Activated naive CD8-positive, alpha-beta T cell treated with anti-CD3 and anti-CD28 coated beads, Interleukin-2, amount 50 U/mL, for 16 hours (primary cell): Measurements from ENCODE around the gene MAGI1.

Experiments used
- DNase-seq: peaks from one replicate; pipeline ENCODE4 v3.0.0-alpha.2; 2020; ENCODE audit warnings: low read depth, low spot score

MAGI1 gene

DNA sequence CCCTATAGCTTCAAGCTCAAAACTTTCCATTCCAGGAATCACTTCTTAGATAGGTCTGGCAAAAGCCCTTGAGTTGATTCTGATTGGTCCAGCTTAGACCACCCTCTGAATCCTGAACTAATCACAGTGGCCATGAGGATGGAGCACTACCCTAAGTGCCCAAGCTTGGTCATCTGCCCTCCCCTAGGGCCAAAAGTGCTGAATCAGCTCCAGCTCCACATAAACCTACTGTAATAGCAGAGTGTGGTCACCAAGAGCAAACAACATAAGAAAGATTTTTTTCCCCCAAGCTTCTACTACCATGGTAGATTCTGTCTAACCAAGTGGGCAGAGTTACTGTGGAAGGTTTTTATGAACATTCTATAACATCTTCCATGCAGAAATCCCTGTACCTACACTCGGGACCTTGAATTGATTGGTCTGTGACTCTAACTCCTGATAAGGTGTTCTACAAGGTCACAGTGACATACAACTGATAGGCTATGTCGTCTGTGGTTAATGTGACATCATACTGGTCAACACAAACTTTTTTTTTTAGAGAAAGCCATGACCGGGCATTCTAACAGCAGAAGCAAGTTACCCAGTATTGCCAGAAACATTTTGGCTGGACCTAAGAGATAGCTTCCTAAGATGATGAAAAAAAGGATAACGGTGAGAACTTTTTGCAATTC lies 320.9 kb downstream of the MAGI1 start:
- no peak for DNase-seq

DNA sequence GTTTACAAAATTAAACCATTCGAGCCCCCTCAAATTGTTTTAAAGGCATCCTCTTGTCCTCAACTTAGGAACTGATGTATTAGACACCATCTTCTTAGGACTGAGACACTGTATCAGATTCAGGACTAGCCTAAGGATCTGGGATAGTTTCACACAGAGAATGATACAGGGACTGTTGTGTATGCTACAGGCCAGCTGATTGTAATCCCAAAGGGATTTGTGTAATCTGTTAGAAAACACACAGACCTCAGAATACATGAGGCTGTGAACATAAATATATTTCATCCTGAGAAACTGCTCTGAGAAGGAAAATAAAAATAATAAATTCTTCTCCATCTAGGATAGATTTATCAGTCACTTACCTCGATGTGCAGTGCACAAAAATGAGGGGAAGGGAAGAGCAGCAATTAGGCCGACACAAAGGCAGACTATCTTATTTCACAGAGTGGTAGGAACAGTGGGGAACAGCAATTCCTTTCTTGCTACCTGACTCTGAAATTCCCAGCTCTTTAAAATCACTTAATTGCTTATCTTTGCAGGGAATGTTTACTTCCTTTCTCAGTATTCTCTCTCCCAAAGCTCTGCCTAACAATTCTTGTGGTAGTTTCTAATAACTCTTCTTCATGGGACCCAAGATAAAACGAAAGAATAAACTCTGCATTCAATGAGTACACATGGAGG lies 322.5 kb downstream of the MAGI1 start:
- DNase-seq, result no peak

DNA sequence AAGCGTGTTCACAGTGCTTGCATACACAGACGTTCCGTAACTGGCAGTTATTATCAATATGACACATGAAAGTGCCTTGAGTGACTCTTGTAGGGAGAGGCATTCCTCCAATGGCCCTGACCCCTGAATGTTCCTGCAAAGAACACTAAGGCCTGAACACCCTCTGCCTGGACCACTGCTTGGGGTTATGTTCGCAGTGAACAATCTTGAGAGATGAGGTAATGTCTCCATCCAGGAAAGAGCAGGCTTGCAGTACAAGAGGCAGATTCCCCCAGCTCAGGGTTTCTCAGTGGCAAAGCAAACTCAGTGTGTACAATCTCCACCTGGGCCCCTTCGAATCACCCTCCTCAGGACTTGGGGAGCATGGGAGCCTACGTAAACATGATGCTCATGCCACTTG lies 324.6 kb downstream of the MAGI1 start:
- DNase-seq, result no peak

DNA sequence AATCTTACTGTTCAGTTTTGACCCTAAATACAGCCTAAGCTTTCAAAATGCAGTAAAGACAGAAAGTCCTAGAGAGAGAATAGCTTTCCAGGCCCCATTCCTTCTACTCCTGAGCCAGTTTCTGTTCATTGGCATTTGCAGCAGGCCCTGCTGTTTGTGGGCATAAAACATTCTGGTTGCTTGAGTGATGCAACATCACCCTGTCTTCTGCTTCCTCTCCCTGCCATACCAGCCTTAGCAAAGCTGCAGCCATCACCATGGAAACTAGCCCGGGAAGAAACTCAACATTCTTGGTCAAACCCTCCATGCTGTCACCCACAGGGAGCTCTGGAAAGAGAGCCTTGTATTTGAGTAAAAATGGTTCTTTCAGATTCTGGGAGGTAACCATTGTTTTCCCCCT lies 325.7 kb downstream of the MAGI1 start:
- DNase-seq, result no peak

DNA sequence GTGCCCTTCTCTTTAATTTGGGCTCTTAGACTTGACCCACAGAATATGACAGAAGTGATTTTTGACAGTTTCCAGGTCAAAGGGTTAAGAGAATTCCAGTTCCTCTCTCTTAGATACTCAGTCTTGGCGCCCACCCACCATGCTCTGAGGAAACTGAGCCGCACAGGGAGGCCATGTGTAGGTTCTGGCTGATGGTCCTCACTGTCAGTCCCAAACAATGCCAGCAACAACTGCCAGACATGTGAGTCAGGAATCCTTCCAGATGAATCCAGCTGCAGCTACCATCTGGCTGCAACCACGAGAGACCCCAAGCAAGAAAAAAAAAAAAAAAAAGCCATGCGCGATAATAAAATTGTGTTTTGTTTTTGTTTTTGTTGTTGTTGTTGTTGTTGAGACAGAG lies 326.6 kb downstream of the MAGI1 start:
- DNase-seq, result no peak

DNA sequence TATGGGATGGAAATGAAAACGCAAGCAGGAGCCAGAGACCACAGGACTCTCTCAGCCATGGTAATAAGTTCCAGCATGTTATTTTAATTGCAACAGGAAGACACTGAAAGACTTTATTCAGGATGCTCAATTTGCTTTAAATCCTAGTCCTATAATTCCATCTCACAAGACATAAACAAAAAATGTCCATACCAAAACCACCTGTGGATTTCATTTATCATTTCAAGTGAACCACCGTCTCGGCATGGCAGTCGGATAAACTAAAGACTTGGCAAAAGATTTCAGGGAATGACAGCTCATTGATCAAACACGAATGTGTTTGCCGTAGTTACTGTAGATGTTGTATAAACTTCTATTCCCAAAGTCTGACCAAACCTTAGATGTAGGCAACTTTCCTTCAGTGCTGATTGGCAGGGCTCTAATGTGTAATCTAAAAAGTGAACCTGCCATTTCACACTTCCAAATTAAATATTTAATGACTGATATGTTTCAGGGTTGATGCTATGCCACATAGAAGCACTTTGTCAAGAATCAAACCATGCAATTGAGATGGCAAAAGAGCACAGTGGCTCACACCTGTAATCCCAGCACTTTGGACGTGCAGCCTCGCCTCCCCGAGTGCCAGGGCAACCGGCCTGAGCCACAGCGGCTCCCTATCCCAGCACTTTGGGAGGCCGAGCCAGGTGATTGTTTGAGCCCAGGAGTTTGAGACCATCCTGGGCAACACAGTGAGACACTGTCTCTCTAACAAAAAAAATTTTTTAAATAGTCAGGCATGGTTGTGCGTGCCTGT lies 331.7 kb downstream of the MAGI1 start:
- DNase-seq, result no peak

DNA sequence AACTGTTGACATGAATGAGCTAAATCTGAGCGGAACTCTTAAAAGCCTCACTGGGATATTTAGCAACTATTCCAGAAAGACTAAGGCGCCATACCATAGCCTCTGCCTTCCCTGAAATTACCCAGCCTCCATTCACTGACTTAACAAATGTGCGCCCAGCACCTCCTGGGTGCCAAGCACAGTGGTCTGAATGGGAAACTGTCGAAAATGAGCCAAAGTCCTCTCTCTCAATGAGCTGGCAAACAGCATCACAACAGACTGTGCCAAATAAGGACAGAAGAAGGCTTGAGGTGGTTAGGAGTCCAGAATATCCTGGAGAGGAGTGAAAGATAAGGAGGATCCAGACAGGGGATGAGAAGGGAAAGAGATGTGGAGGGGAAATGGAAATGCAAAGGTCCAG lies 332.4 kb downstream of the MAGI1 start:
- no peak for DNase-seq

DNA sequence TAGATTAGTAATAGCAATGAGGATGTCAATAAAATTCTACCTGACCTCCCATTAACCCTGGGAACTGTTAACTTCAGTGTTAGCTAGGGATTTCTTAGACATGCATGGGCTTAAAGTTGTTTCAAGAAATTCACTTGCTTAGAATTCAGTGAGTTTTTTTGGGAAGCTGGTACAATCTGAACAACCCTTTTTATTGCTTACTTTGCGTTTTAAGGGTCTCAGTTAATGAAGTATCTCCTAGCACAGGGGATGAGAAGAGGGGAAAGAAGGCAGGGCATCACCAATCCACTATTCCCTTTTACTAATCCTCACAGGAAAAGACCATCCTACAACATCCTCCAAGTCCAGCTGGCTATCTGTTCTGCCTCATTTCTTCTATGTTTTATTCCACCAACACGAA lies 334.9 kb downstream of the MAGI1 start:
- no peak for DNase-seq

DNA sequence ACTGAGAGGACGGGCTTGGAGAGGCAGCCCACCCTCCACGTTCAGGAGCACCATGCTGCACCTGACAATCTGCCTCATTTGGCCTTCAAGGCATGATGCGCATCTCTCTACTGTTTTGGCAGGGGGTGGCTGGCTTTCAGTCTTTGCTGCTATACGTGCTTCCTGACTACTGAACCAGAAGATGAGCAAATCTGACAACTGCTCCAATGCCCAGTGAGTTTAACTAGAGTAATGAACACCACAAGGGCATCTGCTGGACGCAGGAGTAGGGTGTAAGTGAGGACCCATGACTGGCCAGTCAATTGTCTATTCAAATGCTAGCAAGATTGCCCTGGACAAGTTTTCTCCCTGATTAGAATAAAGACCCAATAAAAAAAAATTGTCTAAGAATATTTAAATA lies 335.7 kb downstream of the MAGI1 start:
- no peak for DNase-seq

DNA sequence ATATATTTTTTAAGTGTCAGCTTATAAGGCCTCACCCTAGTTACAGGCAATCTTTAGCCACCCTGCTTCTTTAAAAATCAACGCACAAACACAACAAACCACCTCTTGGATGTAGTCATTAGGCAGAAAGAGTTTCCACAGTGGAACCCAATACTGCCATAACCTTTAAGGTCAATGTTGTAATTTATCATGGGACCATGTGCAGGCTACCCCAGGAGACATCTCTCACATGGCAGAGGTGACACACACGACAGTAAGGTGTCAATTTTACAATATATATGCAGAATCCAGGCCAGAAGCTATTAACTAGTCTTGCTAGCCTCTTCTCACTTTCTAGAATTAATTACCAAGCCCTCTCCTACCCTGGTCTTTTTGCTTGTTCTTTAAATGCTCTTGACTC lies 336.5 kb downstream of the MAGI1 start:
- no peak for DNase-seq

DNA sequence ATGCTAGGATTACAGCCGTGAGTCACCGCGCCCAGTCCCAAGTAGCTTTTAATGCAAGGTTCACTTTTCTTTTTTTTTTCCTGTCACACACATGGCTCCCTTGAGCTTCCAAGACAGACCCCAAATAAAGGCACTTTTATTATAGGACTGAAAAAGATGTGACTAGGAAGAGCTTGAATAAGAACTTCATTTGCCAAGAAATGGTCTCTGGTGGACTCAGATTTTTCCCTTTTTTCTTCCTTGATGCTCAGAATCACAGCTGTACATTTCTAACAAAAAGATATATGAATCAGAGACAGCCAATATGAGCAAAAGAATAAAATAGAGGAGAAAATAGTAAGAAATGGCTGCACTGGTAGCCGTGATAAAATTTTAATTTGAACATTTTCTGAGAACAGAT lies 337.2 kb downstream of the MAGI1 start:
- DNase-seq, result no peak

DNA sequence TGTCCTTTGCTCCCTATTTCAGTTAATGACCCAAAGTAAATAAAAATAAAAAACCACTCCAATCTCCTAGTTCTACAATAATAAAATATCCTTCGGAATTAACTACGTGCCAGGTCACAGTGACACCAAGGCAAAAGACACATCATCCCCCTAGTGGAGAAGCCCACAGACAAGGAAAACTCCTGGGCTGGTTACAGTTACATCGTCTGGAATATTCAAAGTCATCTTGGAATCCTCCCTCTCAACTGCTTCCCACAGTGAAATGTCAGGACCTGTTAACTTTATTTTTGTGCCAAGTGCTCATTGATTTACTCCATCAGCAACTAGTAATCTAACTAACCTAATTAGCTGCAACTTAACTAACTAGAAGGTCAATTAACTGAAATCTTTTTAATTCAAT lies 349.3 kb downstream of the MAGI1 start:
- DNase-seq, result no peak

DNA sequence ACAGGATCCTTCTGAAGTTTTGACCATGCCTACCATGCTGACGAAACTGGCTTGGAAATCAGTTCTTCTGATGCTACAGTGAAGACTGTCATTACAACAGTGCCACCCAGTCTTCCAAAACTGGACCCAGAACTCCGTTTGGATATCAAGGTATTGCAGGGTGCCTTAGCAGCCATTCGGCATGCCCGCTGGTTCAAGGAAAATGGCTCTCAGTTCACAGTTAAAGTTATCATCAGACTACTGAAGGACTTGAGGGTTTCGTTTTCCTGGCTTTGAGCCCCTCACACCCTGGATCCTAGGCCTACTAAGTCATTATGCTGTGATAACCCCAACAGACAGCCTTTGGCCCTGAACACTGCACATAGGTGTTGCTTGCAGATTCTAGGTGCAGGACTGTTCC lies 351.0 kb downstream of the MAGI1 start:
- no peak for DNase-seq

DNA sequence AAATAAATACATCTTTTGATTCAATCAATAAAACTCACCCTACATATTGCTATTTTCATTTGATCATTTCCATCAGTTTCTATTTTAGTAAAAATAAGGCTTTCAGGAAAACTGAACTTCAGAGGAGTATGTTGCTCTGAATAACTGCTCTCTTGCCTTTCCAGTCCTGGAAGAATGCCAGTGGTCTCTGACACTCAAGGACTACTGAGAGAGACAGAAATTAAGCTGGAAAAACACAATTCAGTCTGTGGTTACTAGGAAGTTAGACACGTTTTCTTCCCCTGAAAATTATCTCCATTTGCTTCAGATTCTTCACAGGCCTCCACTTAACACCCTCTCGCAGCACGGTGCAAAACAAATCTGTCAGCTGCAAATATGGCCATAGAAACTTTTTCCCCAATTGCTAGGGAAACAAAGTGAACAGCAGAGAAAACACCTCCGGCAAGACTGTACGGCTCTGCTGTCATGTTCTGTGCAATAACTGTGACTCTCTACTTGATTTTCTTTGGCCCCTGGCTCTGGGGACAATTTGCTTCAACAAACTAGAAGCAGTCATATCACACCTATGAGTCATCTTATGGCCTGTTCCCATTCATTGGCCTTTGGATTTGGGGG lies 353.0 kb downstream of the MAGI1 start:
- no peak for DNase-seq

DNA sequence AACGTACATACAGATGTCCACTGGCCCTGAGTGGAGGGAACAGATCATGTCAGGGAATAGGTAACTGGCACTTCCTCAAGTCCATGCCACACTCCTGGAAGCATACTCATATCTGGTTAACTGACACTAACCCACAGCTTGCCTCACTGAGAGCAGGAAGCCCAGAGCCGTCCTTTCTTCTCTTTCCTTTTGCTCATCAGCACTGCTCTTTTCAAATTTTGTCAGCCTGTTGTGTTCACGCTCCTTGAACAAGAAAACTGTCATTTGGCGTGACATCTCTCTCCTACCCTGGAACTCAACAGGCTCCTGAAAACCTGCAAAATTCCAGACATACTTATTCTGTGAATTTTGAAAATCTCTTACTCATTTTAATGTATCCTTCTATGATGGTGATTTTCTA lies 360.2 kb downstream of the MAGI1 start:
- no peak for DNase-seq

DNA sequence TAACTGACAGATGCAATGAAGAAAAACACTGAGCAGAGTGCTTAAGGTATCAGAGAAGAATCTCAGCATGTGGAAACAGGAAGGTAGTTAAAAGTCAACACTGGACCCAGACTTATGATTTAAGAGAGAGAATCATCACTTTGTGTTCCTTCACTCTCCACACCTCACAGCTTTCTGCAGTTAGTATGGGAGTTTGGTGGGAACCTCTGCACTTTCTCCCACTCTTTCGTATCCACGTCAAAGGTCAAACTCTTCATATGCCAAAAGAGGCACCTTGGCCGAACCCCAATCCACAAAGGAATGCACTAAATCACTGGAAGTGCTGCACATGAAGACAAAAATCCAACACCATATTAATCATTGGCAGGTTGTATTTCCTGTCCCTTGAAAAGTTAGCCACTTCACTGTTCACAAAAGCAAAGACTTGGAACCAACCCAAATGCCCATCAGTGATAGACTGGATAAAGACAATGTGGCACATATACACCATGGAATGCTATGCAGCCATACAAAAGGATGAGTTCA lies 361.2 kb downstream of the MAGI1 start:
- no peak for DNase-seq

DNA sequence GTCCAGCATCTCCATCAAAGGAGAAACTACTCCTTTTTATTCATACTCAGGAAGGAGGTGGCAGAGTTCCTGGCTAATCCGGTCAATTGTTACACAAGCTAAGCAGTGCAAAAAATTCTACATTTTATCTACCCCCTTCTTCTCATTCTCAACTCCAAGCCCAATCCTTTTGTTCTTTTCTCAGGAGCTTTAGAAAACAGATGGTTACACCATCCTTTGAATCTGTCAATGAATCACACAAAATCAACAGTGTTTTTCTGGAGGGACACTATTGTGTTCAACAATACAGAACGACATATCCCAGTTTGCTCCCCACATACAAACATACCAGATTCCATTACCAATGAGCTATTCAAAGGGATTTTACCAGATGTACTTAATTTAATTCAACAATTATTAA lies 362.1 kb downstream of the MAGI1 start:
- DNase-seq, result no peak

DNA sequence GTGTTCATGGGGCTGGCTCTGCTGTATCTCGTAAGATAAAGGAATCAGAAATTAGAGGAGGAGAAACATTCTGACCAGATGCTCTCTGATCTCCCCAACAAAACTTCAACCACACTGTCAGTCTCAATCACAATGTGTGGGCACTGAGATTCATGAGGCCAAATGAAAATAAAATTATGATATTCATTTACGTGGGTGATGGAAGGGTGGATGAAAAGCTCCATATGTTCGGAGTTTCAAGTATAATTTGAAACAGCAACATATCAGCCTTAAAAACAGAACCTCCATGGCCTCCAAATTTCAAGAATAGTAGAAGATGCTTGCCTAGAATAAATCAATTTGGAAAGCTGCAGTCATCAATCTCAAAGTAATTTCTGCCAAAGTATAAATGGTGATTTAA lies 363.7 kb downstream of the MAGI1 start:
- DNase-seq, result no peak

DNA sequence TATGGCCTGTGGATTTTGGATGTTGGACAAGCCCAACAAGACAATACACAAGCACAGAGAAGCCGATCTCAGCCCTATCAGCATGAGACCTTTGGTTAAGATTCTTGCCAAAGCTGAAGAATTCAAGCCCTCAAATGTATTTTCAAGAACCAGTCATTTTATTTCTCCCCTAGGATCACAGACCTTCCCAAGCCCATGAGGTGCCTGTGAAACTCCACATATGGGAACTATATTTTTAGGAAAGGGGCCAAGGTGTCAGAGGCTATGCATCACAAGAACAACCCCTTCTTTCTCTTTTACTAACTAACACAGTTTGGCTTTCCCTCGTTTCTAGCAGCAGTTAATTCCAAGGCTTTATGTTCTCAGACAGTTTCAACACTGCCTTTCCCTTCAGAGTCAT lies 364.5 kb downstream of the MAGI1 start:
- no peak for DNase-seq

DNA sequence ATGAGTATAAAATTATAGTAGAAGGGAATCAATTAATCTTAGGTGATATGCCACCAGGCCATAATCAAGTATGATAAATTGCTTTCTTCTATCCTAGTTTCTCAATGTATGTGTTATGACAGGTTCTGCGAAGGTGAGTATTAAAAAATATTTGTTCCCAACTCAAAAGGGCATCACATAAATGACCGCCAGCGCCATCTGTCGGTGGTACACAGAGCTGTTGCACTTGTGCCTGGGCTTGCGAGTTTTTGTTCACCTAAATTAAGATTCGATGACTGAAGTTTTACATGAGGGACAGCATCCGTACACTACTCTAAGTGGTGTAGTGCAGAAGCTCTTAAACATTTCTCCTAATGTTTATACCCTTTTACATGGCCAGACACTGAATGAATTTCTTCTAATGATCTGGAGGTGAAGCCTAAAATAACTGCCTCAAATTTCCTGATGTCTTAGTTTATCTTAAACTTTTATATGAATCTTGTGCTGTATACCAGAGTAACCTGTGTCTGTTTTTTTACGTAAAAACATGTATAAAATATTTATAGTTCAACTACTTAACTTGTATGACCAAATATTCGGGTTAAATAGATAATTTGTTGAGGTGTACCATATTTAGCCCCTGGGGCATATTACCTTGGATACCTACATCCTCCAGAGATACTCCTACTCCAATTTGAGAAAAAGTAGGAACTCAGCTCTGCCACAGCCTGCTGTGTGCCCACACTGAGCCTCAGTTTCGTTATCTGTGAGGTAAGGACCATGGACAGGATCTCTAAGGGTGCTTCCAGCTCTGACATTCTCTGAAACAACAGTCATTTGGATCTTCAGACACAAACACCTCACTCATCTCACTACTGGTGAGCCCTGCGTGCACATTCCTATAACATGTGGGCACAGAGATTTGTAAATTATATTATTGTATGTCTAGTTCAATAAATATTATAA lies 365.6 kb downstream of the MAGI1 start:
- DNase-seq, result no peak

DNA sequence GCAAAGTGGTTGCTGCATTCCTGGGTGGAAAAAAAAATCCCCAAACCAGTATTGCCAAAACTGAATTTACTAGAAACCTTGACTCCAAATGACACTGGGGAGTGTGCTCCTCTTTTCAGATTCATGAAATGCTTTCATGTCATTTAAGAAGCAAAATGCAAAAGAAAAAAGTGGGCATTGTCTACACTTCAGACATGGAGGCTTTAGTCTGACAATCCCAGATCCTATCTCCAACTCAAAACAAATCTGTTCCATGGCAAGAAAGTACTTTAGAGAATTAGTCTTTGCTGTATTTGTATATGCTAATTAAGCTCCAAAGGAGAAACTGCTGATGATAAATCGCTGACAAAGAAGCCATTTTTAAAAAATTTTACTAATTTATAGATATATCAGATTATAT lies 366.7 kb downstream of the MAGI1 start:
- DNase-seq, result no peak
